Chondrocyte (in vitro differentiated cells): Measurements from ENCODE around the gene CFAP70. TPM values are rescaled to one million over a fixed set of nuclear protein-coding genes. Genes with fewer than 3 reads are reported as not detected.
"Not testable (repeated sequence)": the region's sequence is repeated elsewhere in the genome, so short reads cannot be mapped to it uniquely, and the experiment has no call there.

Experiments used
- DNase-seq: peaks from one replicate; pipeline ENCODE4 v3.0.0; 2021; ENCODE audit warnings: mixed read lengths, low spot score
- H3K27ac Mint-ChIP-seq: one replicate; pipeline ENCODE4 v1.8.0; 2021; ENCODE audit warnings: mild to moderate bottlenecking, moderate library complexity, mixed read lengths; ENCODE audit not compliant: unreplicated experiment
- H3K27me3 Mint-ChIP-seq: 2 replicates; pipeline ENCODE4 v1.8.0; 2021; ENCODE audit warnings: low read depth, mixed read lengths
- H3K36me3 Mint-ChIP-seq: 2 replicates; pipeline ENCODE4 v1.8.0; 2021; ENCODE audit warnings: low read depth, mixed read lengths
- H3K4me1 Mint-ChIP-seq: 2 replicates; pipeline ENCODE4 v1.8.0; 2021; ENCODE audit warnings: low read depth, mild to moderate bottlenecking, mixed read lengths
- H3K4me3 Mint-ChIP-seq: one replicate; pipeline ENCODE4 v1.8.0; 2021; ENCODE audit warnings: mild to moderate bottlenecking, moderate library complexity, mixed read lengths; ENCODE audit not compliant: unreplicated experiment
- H3K9me3 Mint-ChIP-seq: 2 replicates; pipeline ENCODE4 v1.8.0; 2021; ENCODE audit warnings: low read depth, mixed read lengths
- total RNA-seq: library from RNA; stranded (reverse); gene quantifications from 3 replicates; pipeline ENCODE4 v1.2.1, GENCODE V29; 2021
- TF ChIP-seq, protein P1 (sequence below): fragments of 200-600 bp; sonication (generic); IDR thresholded peaks from 2 replicates; pipeline ENCODE4 v1.5.0; 2021; ENCODE audit warnings: antibody characterized with exemption, mild to moderate bottlenecking, moderate library complexity

Gene CFAP70
- total RNA-seq, 1 donor from 2014 or later, result 0.42 TPM

DNA sequence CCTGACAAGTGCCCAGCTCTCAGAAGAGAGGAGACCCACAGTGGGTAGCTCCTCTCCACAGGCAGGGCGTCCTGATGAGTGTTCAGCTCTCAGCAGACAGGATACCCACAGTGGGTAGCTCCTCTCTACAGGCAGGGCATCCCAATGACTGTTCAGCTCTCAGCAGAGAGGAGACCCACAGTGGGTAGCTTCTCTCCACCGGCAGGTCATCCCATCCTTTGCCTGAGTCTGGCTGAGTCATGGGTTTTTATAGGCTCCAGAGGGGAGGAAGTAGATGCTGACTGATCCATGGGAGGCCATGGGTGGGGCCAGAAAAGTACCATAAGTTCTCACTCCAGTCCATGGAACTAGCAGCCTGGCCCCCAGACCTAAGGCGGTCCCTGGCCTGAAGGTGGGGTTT lies 18.5 kb downstream of the CFAP70 start:
- TF ChIP-seq, protein P1, sequence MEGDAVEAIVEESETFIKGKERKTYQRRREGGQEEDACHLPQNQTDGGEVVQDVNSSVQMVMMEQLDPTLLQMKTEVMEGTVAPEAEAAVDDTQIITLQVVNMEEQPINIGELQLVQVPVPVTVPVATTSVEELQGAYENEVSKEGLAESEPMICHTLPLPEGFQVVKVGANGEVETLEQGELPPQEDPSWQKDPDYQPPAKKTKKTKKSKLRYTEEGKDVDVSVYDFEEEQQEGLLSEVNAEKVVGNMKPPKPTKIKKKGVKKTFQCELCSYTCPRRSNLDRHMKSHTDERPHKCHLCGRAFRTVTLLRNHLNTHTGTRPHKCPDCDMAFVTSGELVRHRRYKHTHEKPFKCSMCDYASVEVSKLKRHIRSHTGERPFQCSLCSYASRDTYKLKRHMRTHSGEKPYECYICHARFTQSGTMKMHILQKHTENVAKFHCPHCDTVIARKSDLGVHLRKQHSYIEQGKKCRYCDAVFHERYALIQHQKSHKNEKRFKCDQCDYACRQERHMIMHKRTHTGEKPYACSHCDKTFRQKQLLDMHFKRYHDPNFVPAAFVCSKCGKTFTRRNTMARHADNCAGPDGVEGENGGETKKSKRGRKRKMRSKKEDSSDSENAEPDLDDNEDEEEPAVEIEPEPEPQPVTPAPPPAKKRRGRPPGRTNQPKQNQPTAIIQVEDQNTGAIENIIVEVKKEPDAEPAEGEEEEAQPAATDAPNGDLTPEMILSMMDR, result no peak

DNA sequence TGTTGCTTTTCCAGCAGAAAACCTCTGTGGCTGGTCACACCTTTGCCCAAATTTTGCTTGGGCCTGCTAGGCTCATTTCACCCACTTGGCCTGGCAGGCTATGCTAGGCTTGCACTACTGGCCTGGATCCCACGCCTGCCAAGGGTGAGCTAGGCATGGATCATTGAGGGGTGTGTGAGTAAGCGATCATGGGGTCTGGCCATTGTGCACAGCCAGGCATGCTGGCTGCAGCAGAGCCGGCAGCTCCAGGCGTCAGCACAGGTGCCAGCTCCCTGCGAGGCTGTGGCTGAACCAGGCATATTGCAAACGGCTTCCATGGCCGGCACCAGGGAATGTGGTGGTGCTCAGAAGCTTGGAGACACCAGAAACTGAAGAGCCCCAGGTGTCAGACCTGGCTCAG lies 19.2 kb downstream of the CFAP70 start:
- Mint-ChIP-seq H3K9me3 (no peaks in the 10 kb centered on the region), H3K4me3 (no peak overlapping the region), H3K27me3 (peaks cover 2% of the 10 kb centered on the region), H3K27ac (no peak overlapping the region), H3K4me1 (no peaks in the 10 kb centered on the region), H3K36me3 (no peaks in the 10 kb centered on the region)
- TF ChIP-seq, protein P1, result no peak
- no peak for DNase-seq

More for the DNA sequence above, 18.5 kb downstream of the CFAP70 start:
- H3K9me3 Mint-ChIP-seq, result no peaks in the 10 kb centered on the region
- no peak overlapping the region for H3K27ac Mint-ChIP-seq
- H3K4me1 Mint-ChIP-seq, result no peaks in the 10 kb centered on the region
- H3K36me3 Mint-ChIP-seq, result no peaks in the 10 kb centered on the region
- no peak for DNase-seq
- H3K4me3 Mint-ChIP-seq, result no peak overlapping the region
- peaks cover 2% of the 10 kb centered on the region for H3K27me3 Mint-ChIP-seq

DNA sequence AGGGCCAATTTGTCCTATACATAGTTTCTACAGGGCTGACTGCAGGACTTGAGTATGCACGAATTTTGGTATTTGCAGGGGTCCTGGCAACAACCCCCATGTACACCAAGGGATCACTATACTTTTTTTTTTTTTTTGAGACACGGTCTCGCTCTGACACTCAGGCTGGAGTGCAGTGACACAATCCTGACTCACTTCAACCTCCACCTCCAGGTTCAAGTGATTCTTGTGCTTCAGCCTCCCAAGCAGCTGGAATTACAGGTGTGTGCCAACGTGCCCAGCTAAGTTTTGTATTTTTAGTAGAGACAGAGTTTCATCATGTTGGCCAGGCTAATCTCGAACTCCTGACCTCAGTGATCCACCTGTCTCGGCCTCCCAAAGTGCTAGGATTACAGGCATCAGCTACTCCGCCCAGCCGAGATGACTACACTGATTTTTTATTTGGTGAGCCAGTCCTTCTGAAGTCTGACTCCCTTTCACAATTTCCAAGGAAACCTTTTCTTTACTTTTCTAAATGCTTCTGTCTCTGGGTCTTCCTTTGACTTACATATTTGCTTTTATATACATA lies 19.8 kb downstream of the CFAP70 start:
- H3K36me3 Mint-ChIP-seq, result no peaks in the 10 kb centered on the region
- peaks cover 6% of the 10 kb centered on the region for H3K27me3 Mint-ChIP-seq
- H3K27ac Mint-ChIP-seq, result no peak overlapping the region
- no peak overlapping the region for H3K4me3 Mint-ChIP-seq
- no peaks in the 10 kb centered on the region for H3K9me3 Mint-ChIP-seq
- DNase-seq, result no peak
- no peaks in the 10 kb centered on the region for H3K4me1 Mint-ChIP-seq
- TF ChIP-seq, protein P1, result no peak

DNA sequence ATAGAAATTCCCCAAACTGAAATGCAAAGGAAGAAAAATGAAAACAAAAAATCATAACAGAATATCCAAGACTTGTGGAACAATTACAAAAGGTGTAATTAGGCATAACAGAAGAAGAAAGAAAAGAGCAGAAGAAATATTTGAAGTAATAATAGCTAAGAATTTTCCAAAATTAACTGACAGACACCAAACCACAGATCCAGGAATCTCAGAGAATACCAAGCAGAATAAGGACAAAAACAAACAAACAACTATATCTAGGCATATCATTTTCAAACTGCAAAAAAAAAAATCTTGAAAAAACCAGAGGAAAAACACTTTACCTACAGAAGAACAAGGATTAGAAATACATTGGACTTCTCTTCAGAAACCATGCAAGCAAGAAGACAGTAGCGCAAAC lies 25.5 kb downstream of the CFAP70 start:
- TF ChIP-seq, protein P1, result no peak
- Mint-ChIP-seq H3K36me3 (peaks cover 1% of the 10 kb centered on the region), H3K4me1 (no peaks in the 10 kb centered on the region), H3K27me3 (peaks cover 29% of the 10 kb centered on the region), H3K27ac (no peak overlapping the region), H3K4me3 (no peak overlapping the region), H3K9me3 (no peaks in the 10 kb centered on the region)
- no peak for DNase-seq

DNA sequence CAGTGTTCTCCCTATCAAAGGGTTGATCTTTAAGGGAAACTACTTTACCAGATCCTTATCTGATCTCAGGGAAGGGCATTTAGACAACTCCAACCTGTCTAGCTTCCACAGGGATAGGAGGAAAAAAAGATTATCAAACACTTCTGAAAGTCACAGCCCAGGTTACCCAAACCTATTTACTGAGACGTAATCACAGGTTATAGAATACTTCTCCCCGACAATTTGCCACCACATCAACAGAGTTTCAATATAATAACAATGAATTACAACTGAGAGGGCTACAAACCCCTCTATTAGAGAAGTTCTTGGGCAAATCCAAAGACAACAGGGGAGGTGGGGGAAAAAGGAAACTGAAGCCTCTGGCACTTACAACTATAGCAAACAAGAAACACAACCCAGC lies 26.3 kb downstream of the CFAP70 start:
- H3K36me3 Mint-ChIP-seq, result peaks cover 3% of the 10 kb centered on the region
- H3K9me3 Mint-ChIP-seq, result peaks cover 2% of the 10 kb centered on the region
- TF ChIP-seq, protein P1, result no peak
- DNase-seq, result no peak
- no peaks in the 10 kb centered on the region for H3K4me1 Mint-ChIP-seq
- H3K27me3 Mint-ChIP-seq, result peaks cover 29% of the 10 kb centered on the region
- no peak overlapping the region for H3K27ac Mint-ChIP-seq
- H3K4me3 Mint-ChIP-seq, result no peak overlapping the region

DNA sequence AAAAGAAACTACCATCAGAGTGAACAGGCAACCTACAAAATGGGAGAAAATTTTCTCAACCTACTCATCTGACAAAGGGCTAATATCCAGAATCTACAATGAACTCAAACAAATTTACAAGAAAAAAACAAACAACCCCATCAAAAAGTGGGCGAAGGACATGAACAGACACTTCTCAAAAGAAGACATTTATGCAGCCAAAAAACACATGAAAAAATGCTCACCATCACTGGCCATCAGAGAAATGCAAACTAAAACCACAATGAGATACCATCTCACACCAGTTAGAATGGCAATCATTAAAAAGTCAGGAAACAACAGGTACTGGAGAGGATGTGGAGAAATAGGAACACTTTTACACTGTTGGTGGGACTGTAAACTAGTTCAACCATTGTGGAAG lies 30.1 kb downstream of the CFAP70 start:
- not testable (repeated sequence) for H3K4me3 Mint-ChIP-seq, DNase-seq, H3K36me3 Mint-ChIP-seq

DNA sequence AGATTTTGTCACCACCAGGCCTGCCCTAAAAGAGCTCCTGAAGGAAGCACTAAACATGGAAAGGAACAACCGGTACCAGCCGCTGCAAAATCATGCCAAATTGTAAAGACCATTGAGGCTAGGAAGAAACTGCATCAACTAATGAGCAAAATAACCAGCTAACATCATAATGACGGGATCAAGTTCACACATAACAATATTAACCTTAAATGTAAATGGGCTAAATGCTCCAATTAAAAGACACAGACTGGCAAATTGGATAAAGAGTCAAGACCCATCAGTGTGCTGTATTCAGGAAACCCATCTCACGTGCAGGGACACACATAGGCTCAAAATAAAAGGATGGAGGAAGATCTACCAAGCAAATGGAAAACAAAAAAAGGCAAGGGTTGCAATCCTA lies 33.4 kb downstream of the CFAP70 start:
- H3K36me3 Mint-ChIP-seq, H3K27ac Mint-ChIP-seq, H3K4me1 Mint-ChIP-seq, H3K4me3 Mint-ChIP-seq, DNase-seq, H3K9me3 Mint-ChIP-seq, H3K27me3 Mint-ChIP-seq: not testable (repeated sequence)

More for the DNA sequence above, 30.1 kb downstream of the CFAP70 start:
- H3K9me3 Mint-ChIP-seq, H3K27ac Mint-ChIP-seq, H3K4me1 Mint-ChIP-seq: not testable (repeated sequence)
- peaks cover 26% of the 10 kb centered on the region for H3K27me3 Mint-ChIP-seq

DNA sequence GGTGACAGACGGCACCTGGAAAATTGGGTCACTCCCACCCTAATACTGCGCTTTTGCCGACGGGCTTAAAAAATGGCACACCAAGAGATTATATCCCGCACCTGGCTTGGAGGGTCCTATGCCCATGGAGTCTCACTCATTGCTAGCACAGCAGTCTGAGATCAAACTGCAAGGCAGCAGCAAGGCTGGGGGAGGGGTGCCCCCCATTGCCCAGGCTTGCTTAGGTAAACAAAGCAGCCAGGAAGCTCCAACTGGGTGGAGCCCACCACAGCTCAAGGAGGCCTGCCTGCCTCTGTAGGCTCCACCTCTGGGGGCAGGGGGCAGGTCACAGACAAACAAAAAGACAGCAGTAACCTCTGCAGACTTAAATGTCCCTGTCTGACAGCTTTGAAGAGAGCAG lies 35.1 kb downstream of the CFAP70 start:
- H3K27me3 Mint-ChIP-seq, H3K36me3 Mint-ChIP-seq, H3K4me1 Mint-ChIP-seq, H3K4me3 Mint-ChIP-seq, DNase-seq, H3K27ac Mint-ChIP-seq: not testable (repeated sequence)
- H3K9me3 Mint-ChIP-seq, result peaks cover 16% of the 10 kb centered on the region
